Subcutaneous adipose tissue (tissue), 4 donors: ENCODE results near the gene ARRB2. TPM values are rescaled to one million over a fixed set of nuclear protein-coding genes. Genes with fewer than 3 reads are reported as not detected.

ENCODE experiments used
- total RNA-seq, 4 donors: library from RNA; depleted of rRNA; stranded (reverse); fragments of >200 nt; gene quantifications; one replicate each; pipeline ENCODE4 v1.1.0, GENCODE V29; 2016
- TF ChIP-seq, protein P1 (sequence below): fragments of 450-650 bp; IDR thresholded peaks from one replicate; pipeline ENCODE4 v1.5.1; 2016; ENCODE audit warnings: low read depth, mild to moderate bottlenecking, control low read depth, antibody characterized with exemption, moderate library complexity

Gene ARRB2
- total RNA-seq, 4 donors from 2014 or later, result 36.2 to 138 (median 52.8) TPM

- TF ChIP-seq, protein P1, sequence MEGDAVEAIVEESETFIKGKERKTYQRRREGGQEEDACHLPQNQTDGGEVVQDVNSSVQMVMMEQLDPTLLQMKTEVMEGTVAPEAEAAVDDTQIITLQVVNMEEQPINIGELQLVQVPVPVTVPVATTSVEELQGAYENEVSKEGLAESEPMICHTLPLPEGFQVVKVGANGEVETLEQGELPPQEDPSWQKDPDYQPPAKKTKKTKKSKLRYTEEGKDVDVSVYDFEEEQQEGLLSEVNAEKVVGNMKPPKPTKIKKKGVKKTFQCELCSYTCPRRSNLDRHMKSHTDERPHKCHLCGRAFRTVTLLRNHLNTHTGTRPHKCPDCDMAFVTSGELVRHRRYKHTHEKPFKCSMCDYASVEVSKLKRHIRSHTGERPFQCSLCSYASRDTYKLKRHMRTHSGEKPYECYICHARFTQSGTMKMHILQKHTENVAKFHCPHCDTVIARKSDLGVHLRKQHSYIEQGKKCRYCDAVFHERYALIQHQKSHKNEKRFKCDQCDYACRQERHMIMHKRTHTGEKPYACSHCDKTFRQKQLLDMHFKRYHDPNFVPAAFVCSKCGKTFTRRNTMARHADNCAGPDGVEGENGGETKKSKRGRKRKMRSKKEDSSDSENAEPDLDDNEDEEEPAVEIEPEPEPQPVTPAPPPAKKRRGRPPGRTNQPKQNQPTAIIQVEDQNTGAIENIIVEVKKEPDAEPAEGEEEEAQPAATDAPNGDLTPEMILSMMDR, result no peak
These were observed 37.7 kb upstream of the ARRB2 start for GRCh38 chr17:4672751-4673150.

GRCh38 chr17:4673169-4673568, 37.3 kb upstream of the ARRB2 start:
- TF ChIP-seq, protein P1, result no peak

DNA sequence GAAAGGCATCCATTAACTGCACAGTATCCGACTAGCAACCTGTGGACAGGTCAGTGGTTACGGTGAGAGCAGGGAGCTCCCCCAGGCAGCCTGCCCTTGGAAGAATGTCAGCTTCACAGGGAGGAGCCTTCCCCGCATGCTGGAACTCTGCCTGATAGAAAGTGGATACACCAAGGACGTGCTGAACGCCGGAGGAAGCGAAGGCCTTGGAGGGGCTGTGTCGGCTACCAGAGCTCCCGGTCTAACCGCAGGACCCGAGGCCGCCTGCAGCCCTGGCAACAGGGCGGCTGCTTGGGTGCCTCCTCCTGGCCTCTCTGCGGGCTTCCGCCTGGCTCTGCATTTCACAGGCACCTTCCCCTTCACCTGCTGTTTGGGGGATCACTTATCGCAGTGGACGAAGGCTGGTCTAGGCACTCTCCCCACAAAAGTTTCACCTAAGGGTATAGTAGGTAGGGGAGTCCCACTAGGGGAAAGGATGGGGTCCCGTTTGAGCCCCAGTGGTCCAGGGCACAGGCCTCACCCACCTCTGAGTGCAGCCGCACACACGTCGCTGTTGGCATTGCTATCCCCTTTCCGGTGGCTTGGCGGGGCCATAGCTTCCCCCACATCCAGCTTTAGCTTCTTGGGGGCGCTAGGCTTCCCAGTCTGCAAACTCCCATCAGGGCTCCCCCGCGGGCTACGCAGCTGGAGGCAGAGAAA, 36.3 kb upstream of the ARRB2 start:
- TF ChIP-seq, protein P1, result no peak

GRCh38 chr17:4674685-4674998, 35.8 kb upstream of the ARRB2 start:
- TF ChIP-seq, protein P1, result no peak

- TF ChIP-seq, protein P1, result no peak
These were observed 34.6 kb upstream of the ARRB2 start for GRCh38 chr17:4675791-4676190.

DNA sequence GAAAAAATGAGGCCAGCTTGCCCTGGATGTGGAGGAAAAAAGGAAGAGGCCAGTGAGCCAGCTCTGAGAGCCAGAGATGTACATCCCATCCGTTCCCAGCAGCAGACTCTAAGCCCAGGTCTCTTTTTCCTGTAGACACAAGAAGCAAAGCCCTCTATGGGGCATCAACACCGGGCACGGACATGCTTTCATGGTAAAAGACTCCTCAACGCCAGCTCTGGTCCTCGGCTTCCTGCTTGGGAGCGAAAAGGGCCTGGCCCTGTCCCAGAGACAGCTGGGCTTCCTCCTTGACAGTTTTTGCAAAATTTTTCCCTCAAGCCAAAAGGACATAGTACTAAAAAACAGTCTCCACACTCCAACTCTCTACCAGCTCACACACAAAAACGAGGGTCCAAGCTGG, 33.6 kb upstream of the ARRB2 start:
- TF ChIP-seq, protein P1, result no peak

GRCh38 chr17:4678448-4679026, 31.9 kb upstream of the ARRB2 start:
- TF ChIP-seq, protein P1, result no peak
